Neural cell (in vitro differentiated cells): ENCODE results near the gene ITGA5.

Experiments used
- CTCF ChIP-seq: fragments of 450-650 bp; IDR thresholded peaks from 2 replicates; pipeline ENCODE4 v1.5.1; 2014; ENCODE audit warnings: antibody characterized with exemption, mild to moderate bottlenecking, moderate library complexity; ENCODE audit not compliant: poor library complexity, severe bottlenecking
- EP300 ChIP-seq: fragments of 450-650 bp; conservative IDR thresholded peaks from 2 replicates; pipeline ENCODE4 v1.6.1; 2014; ENCODE audit warnings: antibody characterized with exemption, mild to moderate bottlenecking, moderate library complexity; ENCODE audit not compliant: poor library complexity, severe bottlenecking
- EZH2 ChIP-seq: fragments of 200-600, 300-800 bp; shearing (Covaris generic), sonication (generic); IDR thresholded peaks from 2 replicates; pipeline ENCODE4 v1.6.1; 2014; ENCODE audit warnings: antibody characterized with exemption, low read length, borderline replicate concordance, mild to moderate bottlenecking; ENCODE audit not compliant: insufficient read depth, poor library complexity, severe bottlenecking
- POLR2AphosphoS5 ChIP-seq: IDR thresholded peaks from 2 replicates; pipeline ENCODE4 v1.6.1; 2012

DNA sequence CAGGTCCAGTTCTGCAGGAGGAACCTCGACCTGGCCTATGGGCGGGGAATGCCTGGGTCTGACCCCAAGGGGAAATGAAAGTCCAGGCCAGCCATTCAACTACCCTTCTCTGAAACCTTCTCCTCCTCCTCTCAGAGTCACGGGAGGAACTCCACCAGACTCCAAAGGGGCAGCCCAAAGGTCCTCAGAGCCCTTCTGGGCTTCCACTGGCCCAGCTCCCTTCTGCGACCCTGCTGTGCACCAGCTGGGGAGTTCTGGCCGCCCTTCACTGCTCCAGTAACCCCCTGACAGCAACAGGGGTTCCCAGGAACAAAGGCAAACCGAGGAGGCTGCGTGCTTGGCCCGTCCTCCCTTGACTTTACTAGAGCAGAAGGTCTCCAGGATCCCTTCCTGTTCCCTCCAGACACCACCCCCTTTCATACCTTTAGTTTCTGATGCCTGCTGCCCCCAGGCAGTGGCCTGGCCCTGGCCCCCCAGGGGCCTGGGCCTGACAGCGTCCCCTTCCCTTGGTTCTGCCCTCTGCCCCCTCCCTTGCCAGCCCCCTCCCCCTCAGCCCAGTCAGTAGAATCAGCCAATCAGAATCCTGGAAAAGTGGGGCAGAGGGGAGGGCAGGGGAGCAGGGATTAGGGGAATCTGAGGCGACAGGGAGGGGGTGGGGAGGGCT lies 33.7 kb downstream of the ITGA5 start:
- no peak for TF ChIP-seq CTCF
- no peak for TF ChIP-seq EZH2
- no peak for TF ChIP-seq EP300
- TF ChIP-seq POLR2AphosphoS5: no peak
